Thyroid gland (tissue), 4 donors: ENCODE measurements around the gene MBD3.

Experiments used
- CTCF ChIP-seq, 6 experiments: fragments of 200-600 bp in 3 of 6; fragments of 450-650 bp in 3 of 6; sonication (generic) in 3 of 6; IDR thresholded peaks; one replicate each; pipeline ENCODE4 v1.5.1; 2016 to 2019; ENCODE audit warnings: antibody characterized with exemption in 6 of 6, mild to moderate bottlenecking in 2 of 6, inconsistent platforms in 1 of 6, moderate library complexity in 1 of 6
- POLR2A ChIP-seq, 2 donors: fragments of 450-650 bp; IDR thresholded peaks; one replicate each; pipeline ENCODE4 v1.6.1; 2017; ENCODE audit warnings: antibody characterized with exemption in 2 of 2, mild to moderate bottlenecking in 2 of 2, moderate library complexity in 1 of 2

GRCh38 chr19:1605236-1606137 is 12.8 kb upstream of the MBD3 start, which contains the start of gene UQCR11:
- peak in 4 of 6 experiments; percentile 54 to 76 (median 69) for TF ChIP-seq CTCF (IDR thresholded peaks at IDR 0.05)
- peak in 1 of 2 donors; percentile 76 for TF ChIP-seq POLR2A (IDR thresholded peaks at IDR 0.05)
